HG02623 (cell line): Measurements from ENCODE around the gene MAP1B.
A peak's percentile ranks its signal among the peaks of the same experiment; 100 is the strongest.

Experiments used
- ATAC-seq: cut with Tn5 transposase; IDR thresholded peaks from one replicate; pipeline ENCODE4 v1.9.1; 2021; ENCODE audit warnings: moderate library complexity; ENCODE audit not compliant: unreplicated experiment

The MAP1B gene

GRCh38 chr5:72216756-72217155, 109.5 kb downstream of the MAP1B start:
- no peak for ATAC-seq

- no peak for ATAC-seq
Observed at GRCh38 chr5:72221099-72221498, 113.8 kb downstream of the MAP1B start.

DNA sequence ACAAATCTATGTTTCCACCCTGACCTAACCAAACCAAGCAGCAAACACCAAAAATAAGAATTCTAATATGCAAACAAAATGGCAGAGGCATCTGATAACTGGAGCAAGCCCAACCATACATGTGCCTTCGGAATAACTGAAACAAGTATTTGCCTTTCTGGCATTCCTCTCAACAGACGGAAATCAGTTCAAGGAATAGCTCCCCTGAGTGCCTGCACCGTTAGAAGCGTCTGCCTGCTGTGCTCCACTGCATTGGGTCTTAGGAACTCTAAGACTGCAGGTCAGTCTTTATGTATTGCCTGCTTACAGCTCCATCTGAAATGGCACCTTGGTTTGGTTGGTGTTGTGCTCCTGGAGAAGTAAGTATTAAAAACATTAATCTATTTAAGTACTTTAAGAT, 114.3 kb downstream of the MAP1B start:
- no peak for ATAC-seq

DNA sequence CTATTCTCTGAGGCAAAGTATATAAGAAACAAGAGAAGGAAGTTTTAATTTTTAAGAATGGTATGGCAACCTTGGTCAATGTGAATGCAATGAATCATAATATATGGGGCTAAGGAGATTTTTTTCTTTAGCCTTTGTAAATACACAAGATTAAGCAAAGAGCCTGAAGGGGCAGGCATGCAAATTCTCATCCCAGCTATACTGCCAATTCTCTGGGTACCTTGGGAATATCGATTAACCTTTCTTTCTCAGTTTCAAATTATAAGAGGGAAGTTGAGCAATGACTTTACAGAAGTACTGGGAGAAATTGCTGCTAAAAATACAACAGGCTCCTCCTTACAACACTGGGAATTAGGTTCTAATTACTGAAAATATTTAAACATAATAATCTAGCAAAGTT, 115.2 kb downstream of the MAP1B start:
- ATAC-seq: no peak

DNA sequence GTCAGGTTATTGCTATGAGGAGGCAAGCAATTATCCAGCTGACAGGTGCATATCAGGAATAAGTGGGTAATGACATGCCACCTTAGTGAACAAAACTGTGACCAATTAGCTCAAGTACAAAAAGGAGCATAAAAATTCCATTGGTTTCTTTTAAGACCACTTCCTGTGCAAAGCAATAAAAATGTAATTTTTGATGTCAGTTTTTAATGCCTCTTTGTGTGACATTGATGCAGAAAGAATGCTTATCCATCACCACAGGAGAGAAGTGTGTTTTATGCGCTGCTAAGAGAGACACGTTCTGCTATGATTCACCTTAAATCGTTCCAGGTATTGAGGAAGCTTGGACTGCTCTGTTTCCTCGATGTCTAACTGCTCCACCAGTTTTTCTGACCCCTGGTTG, 116.1 kb downstream of the MAP1B start:
- ATAC-seq: no peak

DNA sequence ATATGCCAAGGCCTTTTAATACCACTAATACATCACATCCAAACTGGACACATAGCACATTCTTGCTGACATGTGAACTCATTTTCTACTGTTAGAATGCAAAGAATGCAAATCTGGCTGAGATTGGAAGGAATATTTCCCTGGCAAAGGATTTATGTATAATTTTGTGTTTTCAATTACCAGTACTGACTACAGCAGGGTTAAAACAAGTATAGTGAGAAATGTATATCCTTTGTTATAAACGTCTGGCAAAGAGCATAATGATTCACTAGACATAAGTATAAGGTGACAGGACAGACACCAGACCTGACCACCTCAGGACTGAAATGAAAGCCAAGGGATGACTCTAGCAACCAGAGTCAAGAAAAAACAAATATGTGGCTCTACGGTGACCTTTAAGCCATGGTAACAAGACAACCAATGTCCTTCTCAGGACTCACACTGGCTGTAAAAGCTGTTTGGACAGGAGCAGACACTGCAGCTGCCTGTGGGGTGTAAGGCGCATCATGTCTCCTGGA, 117.7 kb downstream of the MAP1B start:
- no peak for ATAC-seq

DNA sequence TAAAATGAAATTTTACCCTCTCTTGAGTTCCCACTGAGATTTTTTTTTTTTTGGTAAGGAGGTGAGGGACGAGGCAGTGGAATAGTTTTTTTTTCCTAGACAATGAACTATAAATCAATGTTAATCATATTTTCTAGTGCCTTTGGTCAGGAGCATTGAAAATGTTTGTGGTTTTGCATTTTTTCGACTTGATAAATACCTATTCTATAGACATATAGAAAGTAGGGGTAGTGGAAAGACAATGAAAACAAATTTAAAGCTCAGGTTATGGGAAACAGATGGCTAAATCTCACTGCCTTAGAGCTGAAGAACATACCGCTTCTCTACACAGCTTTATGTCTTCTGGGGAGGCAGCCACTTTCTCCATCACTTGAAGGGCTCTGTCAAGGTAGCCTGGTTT, 118.5 kb downstream of the MAP1B start:
- no peak for ATAC-seq

GRCh38 chr5:72226950-72227349, 119.7 kb downstream of the MAP1B start:
- no peak for ATAC-seq

- ATAC-seq: no peak
Observed at GRCh38 chr5:72228960-72229359, 121.7 kb downstream of the MAP1B start.

- no peak for ATAC-seq
Observed at GRCh38 chr5:72231991-72232703, 124.9 kb downstream of the MAP1B start.

DNA sequence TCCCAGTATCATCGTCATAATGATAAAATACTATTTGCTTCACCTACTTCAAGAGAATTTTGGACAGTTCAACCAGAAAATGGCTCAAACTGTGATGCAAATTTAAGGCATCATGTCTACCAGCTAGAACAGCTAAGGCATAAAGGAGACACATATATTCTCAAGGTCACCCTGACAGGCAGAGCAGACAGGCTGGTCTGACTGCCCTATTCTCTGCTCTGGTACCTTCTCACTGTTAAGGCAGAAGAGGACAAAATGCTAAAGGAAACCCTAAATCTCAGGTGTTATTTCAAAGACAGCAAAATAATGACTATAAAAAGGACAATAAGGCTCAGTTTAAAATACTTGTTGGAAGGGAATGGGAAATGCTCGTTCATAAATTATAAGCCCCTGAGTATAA, 125.6 kb downstream of the MAP1B start:
- no peak for ATAC-seq

- no peak for ATAC-seq
Observed at GRCh38 chr5:72233835-72234234, 126.6 kb downstream of the MAP1B start.

- peak; percentile 88 for ATAC-seq
Observed at GRCh38 chr5:72234265-72234700, 127.0 kb downstream of the MAP1B start.

- no peak for ATAC-seq
Observed at GRCh38 chr5:72234868-72235267, 127.6 kb downstream of the MAP1B start.

- no peak for ATAC-seq
Observed at GRCh38 chr5:72235725-72236124, 128.4 kb downstream of the MAP1B start.

DNA sequence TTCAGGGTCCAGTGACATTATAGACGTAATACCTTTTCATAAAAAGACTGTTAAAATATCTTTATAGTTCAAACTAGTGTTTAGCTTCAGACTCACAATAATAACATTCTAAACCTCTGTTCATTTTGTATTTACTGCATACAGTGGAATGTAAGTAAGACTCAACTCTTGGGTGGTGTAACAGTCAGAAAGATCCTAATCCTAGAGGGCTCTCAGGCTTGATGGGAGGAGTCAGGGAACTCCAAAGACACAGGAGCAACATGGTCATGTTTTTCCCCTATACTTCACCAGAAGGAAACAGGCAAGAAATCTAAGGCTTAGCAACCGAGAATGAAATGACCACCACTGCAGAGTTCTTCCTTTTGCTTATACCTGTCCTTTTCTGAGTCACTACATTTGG, 130.1 kb downstream of the MAP1B start:
- ATAC-seq: no peak

DNA sequence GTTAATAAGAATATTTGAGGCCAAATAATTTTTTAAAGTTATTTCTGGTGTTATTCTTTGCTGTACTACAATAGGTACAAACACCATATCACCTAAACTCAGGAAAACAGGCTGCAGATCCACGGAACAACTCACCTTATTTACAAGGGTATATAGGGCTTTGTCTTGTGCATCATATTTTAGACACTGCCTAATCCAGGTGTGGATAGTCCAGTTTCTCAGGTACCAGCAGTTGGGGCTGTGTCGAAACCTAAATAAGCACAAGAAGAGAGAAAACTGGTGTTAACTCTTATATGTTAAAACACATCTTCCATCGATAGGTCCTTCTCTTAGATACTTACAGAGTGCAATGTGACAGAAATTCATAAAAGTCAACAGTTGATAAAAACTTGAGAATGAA, 130.6 kb downstream of the MAP1B start:
- ATAC-seq: no peak

DNA sequence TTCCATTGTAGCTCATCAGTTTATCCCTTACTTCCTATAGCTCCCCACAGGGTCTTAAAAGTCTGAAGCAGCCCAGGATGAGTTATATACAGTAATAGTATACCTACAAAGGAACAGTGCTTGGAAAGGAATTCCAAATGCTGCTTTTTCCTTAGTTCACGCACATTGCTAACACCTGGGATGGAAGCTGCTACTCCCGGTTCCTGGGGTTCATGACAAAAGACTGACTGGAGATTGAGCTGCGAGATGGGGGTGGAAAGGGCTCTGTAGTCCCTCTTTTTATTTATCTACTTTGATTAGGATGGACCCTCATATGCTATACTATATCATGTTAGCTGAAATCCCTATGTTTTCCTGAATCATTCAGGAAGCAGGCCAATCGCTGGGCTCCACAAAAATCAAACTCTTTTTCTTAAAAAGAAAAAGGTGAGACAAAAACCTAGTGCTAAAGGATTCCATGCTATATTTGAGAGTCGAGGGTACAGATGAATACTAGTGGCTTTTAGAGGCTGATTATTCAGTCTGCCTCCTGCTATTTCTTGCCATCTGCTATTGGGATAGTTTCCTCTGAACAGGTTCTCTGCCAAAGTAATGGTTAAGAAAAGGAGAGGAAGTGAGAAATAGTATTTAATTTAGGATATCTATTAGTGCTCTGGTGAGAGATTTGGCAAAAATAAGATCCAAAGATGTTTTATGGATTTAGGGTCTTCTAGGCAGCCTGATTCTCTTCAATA, 131.6 kb downstream of the MAP1B start:
- no peak for ATAC-seq

DNA sequence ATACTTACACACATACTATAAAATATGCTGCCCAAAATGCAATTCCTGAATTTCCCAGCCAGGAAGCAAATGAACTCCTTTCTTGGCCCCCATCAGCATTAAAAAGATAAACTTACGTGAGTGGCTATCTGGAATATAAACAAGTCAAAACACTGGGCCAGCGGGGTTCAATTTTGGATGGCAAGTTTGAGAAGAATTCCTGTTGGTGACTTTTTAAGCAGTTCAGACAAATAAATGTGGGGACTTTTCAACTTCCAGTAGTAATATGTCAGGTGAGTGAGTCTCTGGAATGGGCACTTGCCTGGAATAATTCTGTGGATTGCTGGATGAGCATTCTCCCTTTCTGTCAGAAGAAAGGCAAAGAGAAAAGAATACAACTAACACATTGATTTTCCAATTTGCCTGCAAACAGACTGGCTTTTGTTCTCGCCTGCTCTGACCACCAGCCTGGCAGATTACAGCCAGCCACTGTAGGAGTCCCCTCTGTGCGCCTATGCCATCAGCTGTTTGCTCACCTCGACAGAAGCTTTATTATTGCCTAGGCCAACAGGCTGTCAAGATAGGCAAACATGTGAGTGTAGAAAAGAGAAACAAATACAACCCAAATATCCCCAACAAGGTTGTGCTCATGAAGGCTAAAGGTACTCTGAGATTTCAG, 134.2 kb downstream of the MAP1B start:
- ATAC-seq: no peak

- ATAC-seq: no peak
Observed at GRCh38 chr5:72242796-72243475, 135.7 kb downstream of the MAP1B start.

- ATAC-seq: no peak
Observed at GRCh38 chr5:72243706-72244105, 136.4 kb downstream of the MAP1B start.
